ENCODE data around the gene USP33.
"Not testable (repeated sequence)": the region's sequence is repeated elsewhere in the genome, so short reads cannot be mapped to it uniquely, and the experiment has no call there.

- TF ChIP-seq, protein P1, sequence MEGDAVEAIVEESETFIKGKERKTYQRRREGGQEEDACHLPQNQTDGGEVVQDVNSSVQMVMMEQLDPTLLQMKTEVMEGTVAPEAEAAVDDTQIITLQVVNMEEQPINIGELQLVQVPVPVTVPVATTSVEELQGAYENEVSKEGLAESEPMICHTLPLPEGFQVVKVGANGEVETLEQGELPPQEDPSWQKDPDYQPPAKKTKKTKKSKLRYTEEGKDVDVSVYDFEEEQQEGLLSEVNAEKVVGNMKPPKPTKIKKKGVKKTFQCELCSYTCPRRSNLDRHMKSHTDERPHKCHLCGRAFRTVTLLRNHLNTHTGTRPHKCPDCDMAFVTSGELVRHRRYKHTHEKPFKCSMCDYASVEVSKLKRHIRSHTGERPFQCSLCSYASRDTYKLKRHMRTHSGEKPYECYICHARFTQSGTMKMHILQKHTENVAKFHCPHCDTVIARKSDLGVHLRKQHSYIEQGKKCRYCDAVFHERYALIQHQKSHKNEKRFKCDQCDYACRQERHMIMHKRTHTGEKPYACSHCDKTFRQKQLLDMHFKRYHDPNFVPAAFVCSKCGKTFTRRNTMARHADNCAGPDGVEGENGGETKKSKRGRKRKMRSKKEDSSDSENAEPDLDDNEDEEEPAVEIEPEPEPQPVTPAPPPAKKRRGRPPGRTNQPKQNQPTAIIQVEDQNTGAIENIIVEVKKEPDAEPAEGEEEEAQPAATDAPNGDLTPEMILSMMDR (conservative IDR thresholded peaks at IDR 0.05) = not testable (repeated sequence)
- TF ChIP-seq ZFX (IDR thresholded peaks at IDR 0.05) = not testable (repeated sequence)
Measured at GRCh38 chr1:77674807-77675206, 84.8 kb downstream of the USP33 start.
